Activated CD8-positive, alpha-beta T cell treated with anti-CD3 and anti-CD28 coated beads for 36 hours (primary cell): ENCODE measurements around the gene KRT10. TPM values are rescaled to one million over a fixed set of nuclear protein-coding genes. Genes with fewer than 3 reads are reported as not detected.
"Not testable (repeated sequence)": the region's sequence is repeated elsewhere in the genome, so short reads cannot be mapped to it uniquely, and the experiment has no call there.

Experiments used
- ATAC-seq: fragments of 200-7000 bp; cut with Tn5 transposase; one replicate; pipeline ENCODE4 v1.10.0; 2021; ENCODE audit warnings: mild to moderate bottlenecking, moderate library complexity
- CTCF ChIA-PET: fragments of 350-600 bp; sonication (Branson Sonifier 250); formaldehyde crosslinking; loops from one replicate; lab custom pipeline; 2021; ENCODE audit warnings: antibody characterized with exemption; lab: Charles Lee
- POLR2A ChIA-PET: fragments of 350-600 bp; sonication (Branson Sonifier 250); formaldehyde crosslinking; loops from one replicate; lab custom pipeline; 2021; ENCODE audit warnings: antibody characterized with exemption; lab: Charles Lee
- DNase-seq: peaks from one replicate; pipeline ENCODE4 v3.0.0-alpha.2; 2020
- H3K27ac Mint-ChIP-seq: one replicate; pipeline ENCODE4 v1.8.0; 2021; ENCODE audit warnings: mild to moderate bottlenecking, mixed read lengths
- H3K27me3 Mint-ChIP-seq: one replicate; pipeline ENCODE4 v1.8.0; 2021; ENCODE audit warnings: mixed read lengths
- H3K36me3 Mint-ChIP-seq: one replicate; pipeline ENCODE4 v1.8.0; 2021; ENCODE audit warnings: low read depth, mixed read lengths
- H3K4me1 Mint-ChIP-seq: one replicate; pipeline ENCODE4 v1.8.0; 2021; ENCODE audit warnings: low read depth, mixed read lengths
- H3K4me3 Mint-ChIP-seq: one replicate; pipeline ENCODE4 v1.8.0; 2021; ENCODE audit warnings: mild to moderate bottlenecking, moderate library complexity, mixed read lengths
- H3K9me3 Mint-ChIP-seq: one replicate; pipeline ENCODE4 v1.8.0; 2021; ENCODE audit warnings: mixed read lengths
- CTCF ChIP-seq: fragments of 200-600 bp; IDR thresholded peaks from one replicate; pipeline ENCODE4 v1.8.0; 2022; ENCODE audit warnings: antibody characterized with exemption, mild to moderate bottlenecking
- intact Hi-C: fragments of 100-400 bp; cut with micrococcal nuclease; formaldehyde crosslinking; loops from one replicate; pipeline ENCODE4 v1.10.0; 2022
- total RNA-seq, 2 experiments: library from RNA; stranded (reverse); gene quantifications; one replicate each; pipeline ENCODE4 v1.2.3, GENCODE V29; 2021

Gene KRT10
- total RNA-seq, 2 experiments from 2014 or later = 26.9 to 31.3 TPM

GRCh38 chr17:40864661-40865390 lies 42.4 kb upstream of the KRT10 start:
- POLR2A ChIA-PET = no interaction called here
- no peaks in the 10 kb centered on the region for H3K9me3 Mint-ChIP-seq
- H3K36me3 Mint-ChIP-seq = no peaks in the 10 kb centered on the region
- no peak for DNase-seq
- no peak overlapping the region for H3K4me3 Mint-ChIP-seq
- H3K27me3 Mint-ChIP-seq = peaks cover 15% of the 10 kb centered on the region
- intact Hi-C loops = no loop called here
- CTCF ChIA-PET = no interaction called here
- H3K27ac Mint-ChIP-seq = no peak overlapping the region
- H3K4me1 Mint-ChIP-seq = no peaks in the 10 kb centered on the region
- no peak for ATAC-seq
- TF ChIP-seq CTCF = no peak

GRCh38 chr17:40862985-40863733 lies 40.7 kb upstream of the KRT10 start:
- CTCF ChIA-PET = interaction anchor here (0.9 to 1.1 kb wide), 3 partner anchors 10 to 800 kb away, joined by 3 read pairs; no protein-coding TSS in a partner anchor
- POLR2A ChIA-PET = interaction anchor here (0.6 kb wide), 1 partner anchor 20 kb away, joined by 3 read pairs; no protein-coding TSS in a partner anchor
- no peaks in the 10 kb centered on the region for H3K9me3 Mint-ChIP-seq
- DNase-seq = peak; percentile 44
- no peak overlapping the region for H3K27ac Mint-ChIP-seq
- H3K4me1 Mint-ChIP-seq = no peaks in the 10 kb centered on the region
- H3K4me3 Mint-ChIP-seq = no peak overlapping the region
- ATAC-seq = no peak
- no peaks in the 10 kb centered on the region for H3K36me3 Mint-ChIP-seq
- peak; percentile 14 for TF ChIP-seq CTCF
- intact Hi-C loops = no loop called here
- H3K27me3 Mint-ChIP-seq = peaks cover 10% of the 10 kb centered on the region

- no peak for ATAC-seq
- H3K4me1 Mint-ChIP-seq = no peaks in the 10 kb centered on the region
- ChIA-PET CTCF (interaction anchor here (0.6 to 2.0 kb wide), 2 partner anchors 463 to 689 kb away, joined by 3 to 8 read pairs; no protein-coding TSS in a partner anchor), POLR2A (interaction anchor here (0.8 to 0.9 kb wide), 2 partner anchors 12 to 703 kb away, joined by 3 read pairs; no protein-coding TSS in a partner anchor)
- H3K9me3 Mint-ChIP-seq = no peaks in the 10 kb centered on the region
- H3K36me3 Mint-ChIP-seq = no peaks in the 10 kb centered on the region
- H3K27ac Mint-ChIP-seq = no peak overlapping the region
- no peak for DNase-seq
- intact Hi-C loops = no loop called here
- no peak for TF ChIP-seq CTCF
- no peak overlapping the region for H3K4me3 Mint-ChIP-seq
- H3K27me3 Mint-ChIP-seq = peaks cover 6% of the 10 kb centered on the region
These were observed 37.1 kb upstream of the KRT10 start for GRCh38 chr17:40859536-40859935.

- H3K27ac Mint-ChIP-seq, ATAC-seq: not testable (repeated sequence)
- CTCF ChIA-PET = interaction anchor here (2.0 to 5.0 kb wide), 3 partner anchors 15 to 805 kb away, joined by 5 to 29 read pairs (median 8); no protein-coding TSS in a partner anchor
These were observed 36.3 kb upstream of the KRT10 start for GRCh38 chr17:40858667-40859066.

GRCh38 chr17:40857535-40857934 lies 35.1 kb upstream of the KRT10 start:
- peaks cover 11% of the 10 kb centered on the region for H3K27me3 Mint-ChIP-seq
- ChIA-PET POLR2A (no interaction called here), CTCF (interaction anchor here (0.6 to 5.0 kb wide), 10 partner anchors 9 to 806 kb away, joined by 3 to 29 read pairs (median 5); partner anchors contain the start of gene KRT12)
- H3K4me1 Mint-ChIP-seq = peaks cover 3% of the 10 kb centered on the region
- H3K36me3 Mint-ChIP-seq = no peaks in the 10 kb centered on the region
- no peak for ATAC-seq
- intact Hi-C loops = no loop called here
- no peaks in the 10 kb centered on the region for H3K9me3 Mint-ChIP-seq
- no peak for TF ChIP-seq CTCF
- H3K4me3 Mint-ChIP-seq = no peak overlapping the region
- no peak overlapping the region for H3K27ac Mint-ChIP-seq
- DNase-seq = no peak

More at GRCh38 chr17:40858667-40859066, 36.3 kb upstream of the KRT10 start:
- H3K9me3 Mint-ChIP-seq, intact Hi-C loops, H3K4me1 Mint-ChIP-seq, H3K4me3 Mint-ChIP-seq, DNase-seq, H3K27me3 Mint-ChIP-seq, H3K36me3 Mint-ChIP-seq: not testable (repeated sequence)
- POLR2A ChIA-PET = interaction anchor here (0.6 to 0.9 kb wide), 2 partner anchors 11 to 15 kb away, joined by 3 read pairs; no protein-coding TSS in a partner anchor
